Measurements from ENCODE around the gene TBC1D2.

TBC1D2 gene

DNA sequence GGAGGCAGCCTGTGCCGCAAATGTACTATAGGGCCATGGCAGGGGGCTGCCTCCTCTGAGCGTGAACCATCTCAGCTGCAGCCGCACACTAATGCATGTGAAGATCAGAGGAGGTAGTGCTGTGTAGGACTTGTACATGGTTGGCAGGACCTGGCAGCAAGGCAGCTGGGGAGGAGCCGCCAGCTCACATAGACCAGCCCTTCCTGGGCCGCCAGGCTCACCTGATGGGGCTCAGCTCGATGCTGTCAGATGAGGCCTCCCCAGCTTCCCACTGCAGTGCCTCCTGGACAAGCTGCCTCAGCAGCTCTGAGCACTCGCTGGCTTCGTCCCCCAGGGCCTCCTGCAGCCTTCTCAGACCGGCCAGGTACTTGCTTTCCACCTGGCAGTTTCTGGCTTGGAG lies 45.0 kb downstream of the TBC1D2 start:
- no peak for TF ChIP-seq POLR2A (IDR thresholded peaks at IDR 0.05; ENCODE audit: low read depth, low read length)
- FAIRE-seq (no peak), DNase-seq (ENCODE audit: insufficient read length, low spot score) (no peak)

DNA sequence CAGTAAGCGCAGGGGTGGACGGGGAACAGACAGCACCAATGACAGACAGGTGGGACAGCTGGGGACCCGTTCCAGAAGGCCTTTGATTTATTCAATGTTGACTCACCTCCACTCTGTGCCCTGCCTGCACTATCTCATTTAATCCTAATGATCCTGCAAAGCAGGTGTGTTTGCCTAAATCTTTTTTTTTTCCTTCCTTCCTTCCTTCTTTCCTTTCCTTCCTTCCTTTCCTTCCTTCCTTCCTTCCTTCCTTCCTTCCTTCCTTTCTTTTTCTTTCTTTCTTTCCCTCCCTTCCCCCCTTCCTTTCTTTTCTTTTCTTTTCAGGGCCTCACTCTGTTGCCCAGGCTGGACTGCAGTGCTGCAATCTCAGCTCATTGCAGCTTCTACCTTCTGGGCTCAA lies 45.9 kb downstream of the TBC1D2 start:
- no peak for TF ChIP-seq POLR2A (IDR thresholded peaks at IDR 0.05; ENCODE audit: low read depth, low read length)
- DNase-seq (ENCODE audit: insufficient read length, low spot score) (no peak), FAIRE-seq (no peak)

DNA sequence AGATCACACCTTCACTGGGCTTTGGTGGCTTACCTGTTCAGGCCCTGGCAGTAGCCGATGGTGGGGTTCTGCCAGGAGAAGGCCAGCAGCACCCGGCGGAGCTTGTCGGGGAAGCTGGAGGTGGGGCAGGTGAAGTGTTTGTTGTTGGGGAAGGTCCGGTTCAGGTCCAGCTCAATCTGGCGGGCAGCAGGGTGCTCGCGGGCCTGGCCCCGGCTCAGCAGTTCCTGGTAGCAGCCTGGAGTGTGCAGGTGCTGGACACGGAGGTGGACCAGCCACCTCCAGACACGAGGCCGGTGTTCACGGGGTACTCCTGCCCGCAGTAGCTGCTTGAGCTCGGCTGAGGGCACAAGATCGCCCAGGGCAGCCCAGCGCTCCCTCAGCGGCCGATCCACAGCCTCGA lies 46.8 kb downstream of the TBC1D2 start:
- DNase-seq (ENCODE audit: insufficient read length, low spot score) (no peak), FAIRE-seq (no peak)
- no peak for TF ChIP-seq POLR2A (IDR thresholded peaks at IDR 0.05; ENCODE audit: low read depth, low read length)

DNA sequence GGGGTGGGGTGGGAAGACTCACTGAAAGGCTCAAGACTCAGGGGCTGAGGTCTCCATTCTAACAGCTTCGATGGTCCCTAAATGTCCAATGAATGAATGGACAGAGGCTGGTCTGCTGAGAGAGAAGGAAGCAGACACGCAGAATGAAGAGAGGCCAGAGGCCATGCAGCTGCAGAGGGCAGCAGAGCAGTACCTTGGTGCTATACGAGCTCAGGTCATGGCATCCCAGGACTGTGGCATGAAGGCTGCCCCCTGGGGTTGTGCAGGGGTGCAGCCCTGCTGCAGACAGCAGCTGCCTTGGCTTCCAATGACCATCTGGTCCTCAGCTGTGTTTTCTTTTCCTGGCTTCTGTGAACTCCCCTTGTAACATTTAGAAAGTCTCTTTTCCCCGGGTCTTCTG lies 47.8 kb downstream of the TBC1D2 start:
- FAIRE-seq (no peak), DNase-seq (ENCODE audit: insufficient read length, low spot score) (no peak)
- TF ChIP-seq POLR2A (IDR thresholded peaks at IDR 0.05; ENCODE audit: low read depth, low read length): no peak

DNA sequence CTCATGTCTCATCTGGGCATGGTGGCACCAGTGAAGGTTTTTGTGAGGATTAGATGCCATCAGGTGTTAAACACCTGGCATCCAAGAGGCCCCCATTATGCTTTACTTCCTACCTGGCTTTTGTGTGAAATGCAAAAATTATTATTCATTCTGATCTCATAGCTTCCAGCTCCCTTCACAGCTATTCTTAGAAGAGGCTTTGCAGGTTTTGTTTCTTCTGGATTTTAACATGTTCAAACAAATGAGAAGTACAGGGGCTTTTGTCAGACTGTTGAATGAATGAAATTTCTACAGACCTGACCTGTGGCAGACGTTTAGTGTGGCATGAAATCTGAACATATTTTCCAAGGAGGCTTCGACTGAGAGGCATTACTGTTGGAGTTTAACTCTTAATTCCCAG lies 48.7 kb downstream of the TBC1D2 start:
- TF ChIP-seq POLR2A (IDR thresholded peaks at IDR 0.05; ENCODE audit: low read depth, low read length): no peak
- DNase-seq (ENCODE audit: insufficient read length, low spot score): no peak
- no peak for FAIRE-seq

DNA sequence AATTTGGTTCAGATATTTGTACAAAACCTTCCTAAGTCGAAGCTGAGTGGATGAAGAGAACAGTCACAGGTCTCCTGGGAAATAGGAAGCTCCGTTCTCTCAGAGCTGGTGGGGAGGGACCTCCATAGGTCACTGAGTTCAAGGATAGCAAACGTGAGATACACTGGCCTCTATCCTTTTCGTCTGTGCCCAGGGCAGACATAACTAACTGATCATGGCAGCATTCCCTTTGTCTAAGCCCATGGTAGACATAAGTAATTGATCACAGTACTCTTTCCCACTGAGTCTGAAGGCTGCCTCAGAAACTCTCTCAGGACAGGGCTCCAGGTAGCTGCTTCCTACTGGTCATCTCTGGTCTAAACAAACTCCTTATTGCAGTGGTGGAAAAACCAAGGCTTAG lies 50.8 kb downstream of the TBC1D2 start:
- TF ChIP-seq POLR2A (IDR thresholded peaks at IDR 0.05; ENCODE audit: low read depth, low read length): no peak
- DNase-seq (ENCODE audit: insufficient read length, low spot score) (no peak), FAIRE-seq (no peak)

DNA sequence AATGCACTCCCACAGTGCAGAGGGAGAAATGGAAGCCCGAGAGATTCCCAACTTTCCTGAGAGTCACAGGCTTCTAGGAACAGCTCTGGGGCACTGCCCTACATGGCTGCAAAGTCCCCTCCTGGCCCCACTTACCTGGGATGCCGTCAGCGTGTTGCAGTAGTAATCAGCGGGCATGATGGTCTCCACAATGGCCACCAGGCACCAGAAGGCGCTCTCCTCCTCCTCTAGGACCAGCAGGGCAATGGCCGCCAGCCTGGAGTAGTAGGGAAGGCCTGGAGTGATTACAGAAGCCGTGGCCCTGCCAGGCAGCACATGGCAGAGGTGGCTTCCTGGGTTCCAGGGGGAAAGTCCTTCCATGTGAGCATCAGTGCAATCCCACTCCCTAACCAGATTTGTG lies 52.3 kb downstream of the TBC1D2 start:
- TF ChIP-seq POLR2A (IDR thresholded peaks at IDR 0.05; ENCODE audit: low read depth, low read length): no peak
- DNase-seq (ENCODE audit: insufficient read length, low spot score): no peak
- FAIRE-seq: no peak

DNA sequence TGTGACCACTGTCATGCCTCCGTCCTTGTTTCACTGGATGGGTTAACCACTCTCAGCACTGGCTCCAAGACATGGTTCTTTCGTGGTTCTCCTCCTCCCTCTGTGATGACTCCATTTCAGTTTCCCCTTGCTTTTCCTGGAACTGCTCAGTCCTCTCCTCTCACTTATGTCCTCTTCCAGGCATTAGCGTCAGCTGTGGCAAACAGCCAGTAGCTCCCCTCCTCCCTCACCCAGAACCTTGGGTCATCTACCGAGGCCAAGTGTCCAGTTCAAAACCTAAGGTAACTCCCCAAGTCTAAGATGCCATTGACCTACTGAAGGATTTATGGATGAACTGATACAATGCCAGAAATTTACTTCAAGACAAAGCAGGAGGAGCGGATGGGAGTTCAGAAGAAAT lies 53.2 kb downstream of the TBC1D2 start:
- no peak for DNase-seq (ENCODE audit: insufficient read length, low spot score)
- no peak for FAIRE-seq
- TF ChIP-seq POLR2A (IDR thresholded peaks at IDR 0.05; ENCODE audit: low read depth, low read length): no peak

DNA sequence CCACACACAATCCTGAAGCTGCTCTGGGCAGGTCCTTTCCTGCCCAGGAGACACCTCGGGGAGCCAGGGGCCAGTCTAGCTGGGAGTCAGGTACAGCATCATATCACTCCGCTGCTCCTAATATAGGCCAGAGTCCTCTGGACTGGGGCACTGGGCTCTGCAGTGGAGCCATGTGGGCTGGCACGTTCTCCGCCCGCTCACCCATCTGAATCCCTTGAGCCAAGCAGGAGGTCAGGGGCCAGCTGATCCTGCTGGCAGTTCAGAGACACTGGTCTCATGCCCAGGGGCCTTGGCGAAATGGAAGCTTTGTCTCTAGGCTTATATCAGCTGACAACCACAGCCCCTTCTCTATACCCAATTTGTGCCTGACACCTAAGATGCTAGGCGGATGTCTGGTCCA lies 53.7 kb downstream of the TBC1D2 start:
- FAIRE-seq: no peak
- TF ChIP-seq POLR2A (IDR thresholded peaks at IDR 0.05; ENCODE audit: low read depth, low read length): no peak
- DNase-seq (ENCODE audit: insufficient read length, low spot score): no peak

DNA sequence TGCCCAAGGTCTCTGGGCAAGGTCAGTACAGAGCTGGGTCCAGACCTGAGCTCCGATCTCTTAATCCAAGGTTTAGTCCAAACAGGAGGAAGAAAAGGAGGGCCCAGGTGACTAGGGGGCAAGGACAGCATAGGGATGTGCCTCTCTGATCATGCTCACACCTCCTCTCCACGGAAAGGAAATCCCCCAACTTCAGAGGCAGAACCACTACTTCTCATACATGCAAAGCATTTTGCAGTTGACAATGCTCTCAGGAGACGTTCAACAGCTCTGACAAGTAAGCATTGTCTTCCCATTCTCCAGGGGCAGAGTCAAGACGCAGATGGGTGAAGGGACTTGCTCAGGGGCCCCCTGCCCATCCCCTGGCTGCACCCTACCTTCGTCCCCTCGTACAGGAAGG lies 54.3 kb downstream of the TBC1D2 start:
- FAIRE-seq (no peak), DNase-seq (ENCODE audit: insufficient read length, low spot score) (no peak)
- TF ChIP-seq POLR2A (IDR thresholded peaks at IDR 0.05; ENCODE audit: low read depth, low read length): no peak

DNA sequence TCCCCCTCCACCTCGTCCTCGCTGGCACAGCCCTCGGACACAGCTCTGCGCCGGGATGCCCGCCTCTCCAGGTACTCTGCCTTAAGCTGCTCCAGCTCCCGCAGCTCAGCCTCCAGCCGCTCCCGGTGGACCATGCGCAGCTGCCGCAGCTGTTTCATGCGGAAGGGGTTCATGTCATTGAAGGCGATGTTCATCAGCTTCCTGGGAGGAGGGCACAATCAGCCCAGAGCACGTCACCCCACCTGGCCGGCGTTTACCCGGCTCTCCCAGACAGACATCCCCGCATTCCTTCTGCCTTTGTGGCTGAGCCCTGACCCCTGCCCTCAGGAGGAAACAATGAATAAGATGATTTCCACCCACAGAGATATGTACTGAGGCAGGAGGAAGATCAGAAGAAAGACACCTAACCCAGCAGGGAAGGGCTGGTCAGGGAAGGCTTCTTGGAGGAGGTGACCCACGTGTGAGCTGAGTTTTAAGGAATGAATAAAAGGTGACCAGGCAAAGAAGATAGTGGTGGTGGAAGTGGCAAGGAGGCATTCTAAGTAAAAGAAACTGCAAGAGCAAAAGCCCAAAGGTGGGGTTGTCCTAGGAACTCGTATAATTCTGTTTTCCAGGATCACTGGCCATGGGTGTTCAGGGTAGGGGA lies 55.9 kb downstream of the TBC1D2 start:
- no peak for FAIRE-seq
- no peak for DNase-seq (ENCODE audit: insufficient read length, low spot score)

DNA sequence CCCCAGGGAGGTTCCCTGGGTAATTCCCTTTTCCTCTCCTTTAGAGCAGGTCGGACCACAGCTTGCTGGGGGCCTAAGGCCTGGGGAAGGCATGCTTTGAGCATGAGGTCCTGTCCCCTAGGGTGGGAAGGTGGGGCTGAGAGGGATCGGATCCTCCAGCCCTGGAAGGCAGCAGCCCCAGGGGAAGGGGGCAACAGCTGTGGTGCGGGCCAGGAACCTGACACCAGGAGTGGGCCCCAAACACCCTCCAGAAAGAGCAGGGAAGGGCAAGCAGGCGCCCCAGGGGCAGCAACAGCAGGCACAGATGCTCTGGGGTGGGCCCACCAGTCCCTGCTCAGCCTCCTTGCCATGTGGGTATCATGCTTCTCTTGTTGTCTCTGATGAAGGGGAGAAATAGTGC lies 59.8 kb downstream of the TBC1D2 start:
- no peak for DNase-seq (ENCODE audit: insufficient read length, low spot score)
- TF ChIP-seq POLR2A (IDR thresholded peaks at IDR 0.05; ENCODE audit: low read depth, low read length): no peak
- FAIRE-seq: no peak

More for the DNA sequence above, 55.9 kb downstream of the TBC1D2 start:
- no peak for TF ChIP-seq POLR2A (IDR thresholded peaks at IDR 0.05; ENCODE audit: low read depth, low read length)

DNA sequence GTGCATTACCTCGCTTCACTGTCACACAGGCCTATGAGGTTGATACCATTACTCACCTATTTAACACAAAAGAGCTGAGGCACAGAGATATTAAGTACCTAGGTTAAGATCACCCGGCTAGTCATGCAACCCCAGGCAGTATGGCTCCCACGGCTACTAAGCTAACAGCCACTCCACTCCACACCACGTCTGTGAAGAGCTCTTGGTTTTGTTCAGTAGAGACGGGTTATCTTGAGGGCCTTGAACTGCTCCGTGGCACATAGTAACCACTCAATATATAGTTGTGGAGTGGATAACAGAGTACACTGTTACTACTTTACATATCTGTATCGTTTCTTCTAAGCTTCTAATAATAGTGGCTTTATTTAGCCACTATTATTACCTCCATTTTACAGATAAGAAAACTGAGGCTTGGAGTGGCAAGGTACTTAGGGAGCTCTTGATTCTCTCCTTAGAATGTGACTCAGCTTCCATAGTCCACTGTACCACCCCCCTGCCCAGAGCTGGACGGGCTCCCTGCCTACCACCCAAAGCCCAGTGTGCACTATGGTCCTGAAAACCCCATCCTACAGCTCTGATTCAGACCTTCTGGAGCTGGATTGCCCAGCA lies 62.0 kb downstream of the TBC1D2 start:
- FAIRE-seq: no peak
- no peak for TF ChIP-seq POLR2A (IDR thresholded peaks at IDR 0.05; ENCODE audit: low read depth, low read length)
- no peak for DNase-seq (ENCODE audit: insufficient read length, low spot score)

DNA sequence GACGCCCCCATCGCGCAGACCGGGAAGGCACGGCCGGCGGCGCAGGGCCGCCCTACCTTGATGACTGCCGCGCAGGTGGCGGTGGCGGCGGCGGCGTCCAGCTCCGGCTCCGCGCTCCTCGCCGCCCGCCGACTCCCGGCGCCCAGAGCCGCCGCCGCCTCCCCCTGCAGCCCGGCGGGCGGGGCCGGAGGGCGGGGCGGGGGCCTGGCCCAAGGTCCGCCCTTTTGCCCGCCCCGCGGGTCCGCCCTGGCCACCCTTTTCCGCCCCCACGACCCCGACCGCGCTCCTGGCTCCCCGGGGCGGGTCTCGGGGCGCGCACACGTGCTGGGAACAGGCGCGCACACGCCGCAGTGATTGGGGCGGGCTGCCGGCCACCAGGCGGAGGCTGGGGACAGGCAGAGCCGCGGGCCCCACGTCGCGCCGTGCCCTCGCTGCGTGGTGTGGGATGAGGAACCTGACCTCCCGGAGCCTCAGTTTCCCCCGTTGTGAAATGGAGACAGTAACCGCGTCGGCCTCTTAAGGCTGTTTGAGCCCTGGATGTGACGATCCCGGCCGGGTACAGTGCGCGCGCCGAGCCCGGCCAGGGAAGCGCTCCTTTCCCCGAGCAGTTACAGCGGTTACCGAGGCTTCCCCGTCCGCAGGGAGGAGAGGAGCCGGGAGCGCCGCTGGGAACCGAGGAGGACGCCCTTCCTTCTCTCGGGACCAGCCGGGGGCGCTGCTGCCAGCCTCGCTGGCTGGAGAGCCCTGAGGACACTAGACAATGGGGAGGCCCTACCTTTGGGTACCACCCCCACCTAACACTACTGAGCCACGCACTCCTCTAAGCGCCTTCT lies 62.7 kb downstream of the TBC1D2 start, which contains the start of gene CORO2A:
Gene CORO2A, minus strand, starts transcription at position 135 of the 833 bp plus-strand sequence. CDS start 34,977 bp downstream, outside the sequence.
- TF ChIP-seq POLR2A (IDR thresholded peaks at IDR 0.05; ENCODE audit: low read depth, low read length): peak; percentile 68
- FAIRE-seq (no peak), DNase-seq (ENCODE audit: insufficient read length, low spot score) (peak; percentile 97)
